Endodermal cell (in vitro differentiated cells): ENCODE results near the gene STK38. TPM values are rescaled to one million over a fixed set of nuclear protein-coding genes. Genes with fewer than 3 reads are reported as not detected.

Experiments
- DNase-seq: peaks from one replicate; pipeline ENCODE4 v3.0.0-alpha.2; 2017
- H3K27ac ChIP-seq: 2 replicates; pipeline ENCODE4 v1.5.1; 2013; ENCODE audit warnings: mild to moderate bottlenecking, low read depth, low read length, moderate library complexity
- H3K27me3 ChIP-seq: 2 replicates; pipeline ENCODE4 v1.6.1; 2013; ENCODE audit warnings: mild to moderate bottlenecking, low read length, moderate library complexity; ENCODE audit not compliant: insufficient read depth, control insufficient read depth, poor library complexity, severe bottlenecking
- H3K36me3 ChIP-seq: 2 replicates; pipeline ENCODE4 v1.7.0; 2013; ENCODE audit warnings: mild to moderate bottlenecking, low read length, moderate library complexity; ENCODE audit not compliant: control insufficient read depth, insufficient read depth
- H3K4me1 ChIP-seq: one replicate; pipeline ENCODE4 v1.7.0; 2013; ENCODE audit warnings: low read length; ENCODE audit not compliant: control insufficient read depth, insufficient read depth
- H3K4me3 ChIP-seq: 2 replicates; pipeline ENCODE4 v1.5.1; 2013; ENCODE audit warnings: mild to moderate bottlenecking, low read length, moderate library complexity
- H3K9ac ChIP-seq: 2 replicates; pipeline ENCODE4 v1.6.1; 2013; ENCODE audit warnings: mild to moderate bottlenecking, low read length, moderate library complexity; ENCODE audit not compliant: poor library complexity, severe bottlenecking; ENCODE audit errors: extremely low read depth
- H3K9me3 ChIP-seq: 2 replicates; pipeline ENCODE4 v1.6.1; 2013; ENCODE audit warnings: mild to moderate bottlenecking, low read length, moderate library complexity; ENCODE audit not compliant: control insufficient read depth
- H3K27ac Mint-ChIP-seq: 2 replicates; pipeline ENCODE4 v1.8.0; 2020; ENCODE audit warnings: mixed read lengths
- H3K27me3 Mint-ChIP-seq: 2 replicates; pipeline ENCODE4 v1.8.0; 2021; ENCODE audit warnings: mild to moderate bottlenecking, mixed read lengths; ENCODE audit not compliant: insufficient read depth
- H3K36me3 Mint-ChIP-seq: 2 replicates; pipeline ENCODE4 v1.8.0; 2020; ENCODE audit warnings: low read depth, mixed read lengths
- H3K4me1 Mint-ChIP-seq: 2 replicates; pipeline ENCODE4 v1.8.0; 2020; ENCODE audit warnings: mixed read lengths
- H3K4me3 Mint-ChIP-seq: 2 replicates; pipeline ENCODE4 v1.8.0; 2020; ENCODE audit warnings: mild to moderate bottlenecking, moderate library complexity, mixed read lengths
- H3K9me3 Mint-ChIP-seq: 2 replicates; pipeline ENCODE4 v1.8.0; 2020; ENCODE audit warnings: mild to moderate bottlenecking, mixed read lengths
- WGBS, 2 experiments: methylation state at CpG; one replicate each; pipeline versions ENCODE4 v1.1.5 to v1.1.7; 2013; ENCODE audit warnings: missing lambda C conversion rate in 2 of 2, mixed read lengths in 1 of 2; ENCODE audit not compliant: insufficient coverage in 1 of 2, insufficient read length in 1 of 2; 5-methylcytosine and 5-hydroxymethylcytosine counted together
- total RNA-seq, 2 donors: library from RNA; stranded (reverse); fragmentation: NEBNext Ultra II Directional in 1 of 2; extraction: Animal tissue kit (Norgen Biotek cat#: 25700) in 1 of 2; gene quantifications; 2 replicates in 1 of 2; 3 replicates in 1 of 2; pipeline ENCODE4 v1.2.1, GENCODE V29; 2021
- TF ChIP-seq, protein P1 (sequence below): fragments of 200-600 bp; sonication (generic); conservative IDR thresholded peaks from 2 replicates; pipeline ENCODE4 v1.5.0; 2021; ENCODE audit warnings: antibody characterized with exemption, mild to moderate bottlenecking

STK38 gene
- total RNA-seq, 2 donors from 2014 or later: 35.2 to 38.3 TPM

DNA sequence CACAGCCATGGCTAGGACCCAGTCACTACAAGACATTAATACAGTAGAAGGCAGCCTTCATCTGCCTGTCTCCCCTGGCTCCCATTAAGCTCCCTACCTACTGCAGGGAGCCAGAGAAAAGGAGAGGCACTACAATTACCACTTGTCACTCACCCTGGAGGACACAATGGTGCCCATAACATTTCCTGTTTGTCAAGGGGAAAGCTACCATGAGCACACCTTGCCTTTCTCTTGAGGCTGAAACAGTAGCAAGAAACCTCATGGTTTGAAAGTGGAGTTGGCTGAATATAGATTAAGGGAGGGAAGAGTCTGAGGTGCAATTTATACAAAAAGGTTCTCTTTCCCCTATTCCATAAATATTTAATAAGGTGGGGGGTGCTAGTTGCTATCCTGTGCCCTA is 27.9 kb downstream of the STK38 start:
- no peaks in the 10 kb centered on the region for H3K9me3 Mint-ChIP-seq
- H3K36me3 ChIP-seq: peaks cover 97% of the 10 kb centered on the region
- peaks cover 72% of the 10 kb centered on the region for H3K36me3 Mint-ChIP-seq
- no peaks in the 10 kb centered on the region for H3K9me3 ChIP-seq
- peaks cover 3% of the 10 kb centered on the region for H3K4me1 Mint-ChIP-seq
- H3K4me3 Mint-ChIP-seq: no peak overlapping the region
- H3K4me3 ChIP-seq: no peak overlapping the region
- DNase-seq: no peak
- no peak overlapping the region for H3K27ac Mint-ChIP-seq
- H3K27ac ChIP-seq: no peak overlapping the region
- H3K27me3 Mint-ChIP-seq: no peaks in the 10 kb centered on the region
- no peaks in the 10 kb centered on the region for H3K4me1 ChIP-seq
- no peaks in the 10 kb centered on the region for H3K27me3 ChIP-seq
- TF ChIP-seq, protein P1, sequence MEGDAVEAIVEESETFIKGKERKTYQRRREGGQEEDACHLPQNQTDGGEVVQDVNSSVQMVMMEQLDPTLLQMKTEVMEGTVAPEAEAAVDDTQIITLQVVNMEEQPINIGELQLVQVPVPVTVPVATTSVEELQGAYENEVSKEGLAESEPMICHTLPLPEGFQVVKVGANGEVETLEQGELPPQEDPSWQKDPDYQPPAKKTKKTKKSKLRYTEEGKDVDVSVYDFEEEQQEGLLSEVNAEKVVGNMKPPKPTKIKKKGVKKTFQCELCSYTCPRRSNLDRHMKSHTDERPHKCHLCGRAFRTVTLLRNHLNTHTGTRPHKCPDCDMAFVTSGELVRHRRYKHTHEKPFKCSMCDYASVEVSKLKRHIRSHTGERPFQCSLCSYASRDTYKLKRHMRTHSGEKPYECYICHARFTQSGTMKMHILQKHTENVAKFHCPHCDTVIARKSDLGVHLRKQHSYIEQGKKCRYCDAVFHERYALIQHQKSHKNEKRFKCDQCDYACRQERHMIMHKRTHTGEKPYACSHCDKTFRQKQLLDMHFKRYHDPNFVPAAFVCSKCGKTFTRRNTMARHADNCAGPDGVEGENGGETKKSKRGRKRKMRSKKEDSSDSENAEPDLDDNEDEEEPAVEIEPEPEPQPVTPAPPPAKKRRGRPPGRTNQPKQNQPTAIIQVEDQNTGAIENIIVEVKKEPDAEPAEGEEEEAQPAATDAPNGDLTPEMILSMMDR: no peak
- H3K9ac ChIP-seq: no peak overlapping the region

DNA sequence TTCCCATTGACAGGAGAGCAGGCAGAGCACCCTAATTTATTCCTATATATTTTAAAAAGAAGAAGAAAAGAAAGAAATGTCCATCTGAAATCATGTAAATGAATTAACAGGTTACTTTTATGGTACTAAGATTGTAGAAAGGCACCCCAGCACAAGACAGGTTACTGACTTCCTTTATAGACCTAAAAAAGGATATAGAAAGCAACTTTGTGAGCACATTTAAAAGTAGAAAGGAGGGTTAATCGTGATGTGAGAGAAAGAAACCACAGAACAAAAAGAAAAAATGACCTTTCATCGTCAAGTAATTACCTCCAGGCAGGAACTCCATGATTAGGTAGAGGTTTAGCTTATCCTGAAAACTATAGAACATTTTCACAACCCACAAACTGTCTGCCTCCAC is 29.9 kb downstream of the STK38 start:
- no peak for DNase-seq
- Histone ChIP-seq H3K4me3 (no peak overlapping the region), H3K27me3 (no peaks in the 10 kb centered on the region), H3K9ac (no peak overlapping the region), H3K9me3 (no peaks in the 10 kb centered on the region), H3K36me3 (peaks cover 82% of the 10 kb centered on the region), H3K27ac (no peak overlapping the region), H3K4me1 (no peaks in the 10 kb centered on the region)
- TF ChIP-seq, protein P1: no peak
- 100% methylated on average over 2 of the region's 2 CpGs; no CpG with 5 or more reads in 1 of the 2 experiments for WGBS, 2 experiments
- Mint-ChIP-seq H3K36me3 (peaks cover 64% of the 10 kb centered on the region), H3K9me3 (no peaks in the 10 kb centered on the region), H3K27ac (no peak overlapping the region), H3K4me1 (peaks cover 3% of the 10 kb centered on the region), H3K4me3 (no peak overlapping the region), H3K27me3 (no peaks in the 10 kb centered on the region)

DNA sequence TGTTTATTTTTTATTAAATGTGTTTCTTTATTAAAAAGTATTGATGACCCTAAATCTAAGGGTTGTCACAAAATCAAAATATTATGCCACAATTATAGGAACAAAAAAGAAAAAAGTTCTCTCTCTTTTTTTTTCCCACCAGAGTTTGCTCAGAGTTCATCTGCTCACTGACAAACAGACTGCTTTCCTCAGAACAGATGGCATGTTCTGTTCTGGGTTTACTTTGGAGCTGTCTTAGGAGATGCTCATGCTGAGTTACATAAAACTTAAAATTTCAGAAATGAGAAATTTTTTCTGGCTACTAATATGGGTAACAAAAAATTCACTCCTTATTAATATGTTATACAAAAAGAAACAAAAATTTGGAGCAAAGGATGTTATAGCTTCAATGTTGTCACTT is 30.3 kb downstream of the STK38 start:
- Mint-ChIP-seq H3K9me3 (peaks cover 2% of the 10 kb centered on the region), H3K36me3 (peaks cover 63% of the 10 kb centered on the region), H3K27me3 (no peaks in the 10 kb centered on the region), H3K4me3 (no peak overlapping the region), H3K4me1 (peaks cover 3% of the 10 kb centered on the region), H3K27ac (no peak overlapping the region)
- Histone ChIP-seq H3K4me1 (no peaks in the 10 kb centered on the region), H3K9me3 (peaks cover 2% of the 10 kb centered on the region), H3K27ac (no peak overlapping the region), H3K27me3 (no peaks in the 10 kb centered on the region), H3K36me3 (peaks cover 81% of the 10 kb centered on the region), H3K9ac (no peak overlapping the region), H3K4me3 (no peak overlapping the region)
- DNase-seq: no peak
- TF ChIP-seq, protein P1: no peak
